Measurements from ENCODE around the gene CCNT2.

- TF ChIP-seq CTCF (conservative IDR thresholded peaks at IDR 0.05; ENCODE audit: low read length) (no peak), EZH2phosphoT487 (IDR thresholded peaks at IDR 0.05; ENCODE audit: borderline replicate concordance) (no peak)
Measured at GRCh38 chr2:134906726-134907125, 11.9 kb upstream of the CCNT2 start.
